HG03469 (cell line): ENCODE results near the gene TAF3.

Experiments
- ATAC-seq: cut with Tn5 transposase; IDR thresholded peaks from one replicate; pipeline ENCODE4 v1.9.1; 2021; ENCODE audit warnings: mild to moderate bottlenecking, moderate library complexity, moderate number of reproducible peaks; ENCODE audit not compliant: unreplicated experiment

Gene TAF3

DNA sequence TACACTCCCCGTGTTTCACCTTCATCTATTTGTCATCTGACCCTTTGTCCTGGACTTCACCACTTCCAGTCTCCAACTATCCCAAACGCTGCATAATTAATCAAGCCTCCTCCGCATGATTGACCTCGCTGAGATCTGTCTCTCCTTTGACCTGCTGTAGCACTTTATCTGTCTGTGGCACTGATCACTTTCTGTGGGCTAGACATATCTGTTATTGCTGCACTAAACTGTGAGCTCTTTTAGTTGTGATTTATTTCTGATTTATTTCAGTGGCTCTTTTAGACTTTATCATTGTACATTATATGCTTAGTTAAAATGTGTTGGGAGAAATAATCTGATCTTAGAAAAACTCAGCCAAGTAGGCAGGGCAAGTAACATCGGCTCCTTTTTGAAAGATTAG is 144.3 kb downstream of the TAF3 start:
- ATAC-seq = no peak

- ATAC-seq = no peak
These were observed 147.2 kb downstream of the TAF3 start for GRCh38 chr10:7965457-7965856.

- no peak for ATAC-seq
These were observed 148.7 kb downstream of the TAF3 start for GRCh38 chr10:7967035-7967434.

DNA sequence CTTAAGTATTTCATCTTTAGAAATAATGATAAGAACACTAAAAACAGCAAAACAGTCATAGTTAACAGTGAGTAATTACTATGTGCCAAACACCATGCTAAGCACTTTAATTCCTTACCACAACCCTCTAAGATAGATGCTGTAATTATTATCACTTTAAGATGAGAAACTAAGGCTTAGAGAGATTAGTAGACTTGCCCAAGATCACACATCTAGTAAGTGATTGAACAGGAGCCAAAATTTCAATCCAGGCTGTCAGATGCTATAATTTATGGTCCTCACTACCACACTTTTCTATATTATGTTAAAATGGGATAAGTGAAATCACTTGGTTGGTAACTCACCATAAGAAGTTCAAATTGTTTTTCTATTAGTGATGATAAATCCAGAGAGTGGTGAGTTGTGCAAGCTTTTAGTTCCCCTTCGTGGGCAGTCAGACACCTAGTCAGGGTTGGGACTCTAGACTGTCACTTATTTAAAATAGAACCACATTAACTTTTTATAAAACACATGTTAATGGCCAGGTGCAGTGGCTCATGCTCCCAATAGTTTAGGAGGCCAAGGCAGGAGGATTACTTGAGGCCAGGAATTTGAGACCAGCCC is 150.3 kb downstream of the TAF3 start:
- no peak for ATAC-seq

- ATAC-seq = no peak
These were observed 151.3 kb downstream of the TAF3 start for GRCh38 chr10:7969623-7970022.

GRCh38 chr10:7971949-7972348 is 153.6 kb downstream of the TAF3 start:
- no peak for ATAC-seq

GRCh38 chr10:7972367-7972766 is 154.1 kb downstream of the TAF3 start:
- ATAC-seq = no peak

DNA sequence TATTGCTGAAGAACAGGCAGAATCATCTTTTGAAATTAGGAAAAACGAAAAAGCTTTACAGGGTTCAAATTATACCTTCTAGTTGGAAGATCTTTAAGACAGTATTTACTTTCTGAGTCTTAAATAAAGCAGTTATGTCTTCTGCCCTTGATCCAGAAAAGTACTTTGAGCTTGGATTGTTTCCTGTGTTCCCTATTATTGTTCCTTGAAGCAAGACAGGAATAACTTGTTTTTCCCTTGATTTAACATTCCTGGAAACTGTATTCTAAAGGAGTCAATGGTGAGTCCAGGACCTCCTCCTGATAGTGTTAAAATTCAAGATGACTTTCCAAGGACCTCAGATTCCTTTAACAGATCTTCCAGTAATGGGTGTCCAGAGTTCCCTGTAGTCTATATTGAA is 161.9 kb downstream of the TAF3 start:
- ATAC-seq = no peak

DNA sequence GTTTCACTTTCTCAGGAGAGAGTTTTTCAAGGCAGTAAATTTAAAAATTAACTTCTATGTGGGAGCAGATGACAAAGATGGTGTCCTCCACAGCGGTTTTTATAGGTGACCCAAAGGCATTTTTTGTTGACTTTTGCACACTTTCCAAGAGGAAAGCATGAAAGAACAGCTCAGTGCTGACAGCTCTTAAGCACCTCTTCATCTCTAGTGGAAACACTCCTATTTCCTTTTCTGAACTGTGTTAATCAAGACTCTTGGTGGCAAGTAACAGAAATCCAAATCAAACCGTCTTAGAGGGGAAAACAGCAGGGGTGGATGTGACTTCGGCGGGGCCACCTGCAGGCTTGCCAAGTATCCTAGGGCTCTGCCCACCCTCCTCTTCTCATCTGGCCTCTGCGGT is 164.4 kb downstream of the TAF3 start:
- ATAC-seq = no peak

DNA sequence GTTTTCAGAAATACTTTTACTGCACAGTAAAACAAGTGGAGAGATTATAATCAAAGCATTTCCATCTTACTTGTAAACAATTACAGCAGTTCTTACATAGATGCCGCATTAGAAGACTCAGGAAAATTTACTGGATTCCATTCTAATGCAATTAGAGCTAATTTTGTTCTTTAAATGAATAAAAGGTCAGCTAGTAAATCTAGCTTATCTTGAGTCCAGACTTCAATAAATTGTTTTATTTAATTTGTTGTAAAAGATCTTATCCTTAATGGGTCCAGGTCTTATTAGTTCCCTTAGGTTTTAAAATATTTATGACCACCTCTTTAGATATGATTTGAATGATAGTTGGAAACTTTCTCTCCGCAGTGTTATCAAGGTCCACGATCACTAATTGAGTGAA is 166.0 kb downstream of the TAF3 start:
- no peak for ATAC-seq

GRCh38 chr10:7984896-7985295 is 166.6 kb downstream of the TAF3 start:
- no peak for ATAC-seq

DNA sequence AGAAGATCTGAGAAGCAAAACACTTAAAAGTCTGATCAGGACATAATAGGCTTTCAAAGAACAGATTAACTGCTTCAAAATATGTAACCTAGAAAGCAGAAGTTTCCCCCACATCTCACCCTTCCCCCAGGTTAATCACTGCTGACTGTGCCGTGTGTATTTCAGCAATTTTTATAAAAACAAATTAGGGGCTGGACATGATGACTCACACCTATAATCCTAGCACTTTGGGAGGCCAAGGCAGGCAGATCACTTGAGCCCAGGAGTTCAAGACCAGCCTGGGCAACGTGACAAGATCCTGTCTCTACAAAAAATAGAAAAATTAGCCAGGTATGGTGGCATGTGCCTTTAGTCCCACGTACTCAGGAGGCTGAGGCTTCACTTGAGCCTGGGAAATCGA is 168.5 kb downstream of the TAF3 start:
- no peak for ATAC-seq

- ATAC-seq = no peak
These were observed 170.7 kb downstream of the TAF3 start for GRCh38 chr10:7988989-7989388.

- ATAC-seq = no peak
These were observed 180.5 kb downstream of the TAF3 start for GRCh38 chr10:7998831-7999230.

GRCh38 chr10:8004469-8005000 is 186.2 kb downstream of the TAF3 start:
- no peak for ATAC-seq

DNA sequence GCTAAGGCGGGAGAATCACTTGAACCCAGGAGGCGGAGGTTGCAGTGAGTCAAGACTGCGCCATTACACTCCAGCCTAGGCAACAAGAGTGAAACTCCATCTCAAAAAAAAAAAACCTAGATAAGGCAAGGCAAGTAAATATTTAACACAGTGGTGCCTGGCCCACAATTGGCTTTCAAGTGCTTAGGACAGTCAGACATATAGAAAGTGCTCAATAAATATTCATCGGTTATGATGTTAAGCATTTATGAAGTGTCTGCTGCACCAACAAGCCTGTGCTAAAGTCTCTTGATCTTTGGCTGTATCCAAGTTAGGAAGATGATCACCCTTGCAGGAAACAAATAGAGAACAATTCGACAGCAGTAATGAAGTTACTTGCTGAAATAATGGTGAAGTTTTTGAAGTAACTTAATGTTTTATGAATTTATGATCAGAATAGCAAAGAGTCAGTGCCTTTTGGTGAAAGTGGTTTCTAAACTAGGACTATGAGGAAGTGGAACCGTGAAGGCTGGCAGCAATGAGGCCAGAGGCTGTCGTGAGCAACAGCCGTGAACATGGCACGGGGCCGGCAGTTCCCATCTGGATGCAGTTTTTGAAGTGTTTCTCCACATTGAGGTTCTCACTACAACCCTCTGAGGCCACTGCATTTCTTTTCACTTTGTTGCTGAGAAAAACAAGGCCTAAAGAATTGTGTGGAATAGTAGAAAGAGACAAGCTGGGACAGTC is 188.1 kb downstream of the TAF3 start:
- no peak for ATAC-seq

DNA sequence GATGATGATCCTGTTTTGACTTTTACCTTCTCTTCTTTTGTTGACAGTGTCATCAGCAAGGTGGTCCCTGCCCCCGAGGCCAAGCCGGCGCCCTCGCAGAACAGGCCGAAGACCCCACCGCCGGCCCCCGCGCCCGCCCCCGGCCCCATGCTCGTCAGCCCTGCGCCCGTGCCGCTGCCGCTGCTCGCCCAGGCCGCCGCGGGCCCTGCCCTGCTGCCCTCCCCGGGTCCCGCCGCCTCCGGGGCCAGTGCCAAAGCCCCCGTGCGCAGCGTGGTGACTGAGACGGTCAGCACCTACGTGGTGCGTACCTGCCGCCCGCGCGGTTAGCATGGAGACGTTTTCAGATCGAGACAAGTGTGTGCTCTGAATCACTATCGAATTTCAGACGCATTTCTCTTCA is 190.7 kb downstream of the TAF3 start:
- ATAC-seq = no peak

GRCh38 chr10:8013006-8013405 is 194.7 kb downstream of the TAF3 start:
- no peak for ATAC-seq

GRCh38 chr10:8013619-8014018 is 195.3 kb downstream of the TAF3 start:
- no peak for ATAC-seq

GRCh38 chr10:8014649-8015048 is 196.3 kb downstream of the TAF3 start:
- ATAC-seq = no peak

DNA sequence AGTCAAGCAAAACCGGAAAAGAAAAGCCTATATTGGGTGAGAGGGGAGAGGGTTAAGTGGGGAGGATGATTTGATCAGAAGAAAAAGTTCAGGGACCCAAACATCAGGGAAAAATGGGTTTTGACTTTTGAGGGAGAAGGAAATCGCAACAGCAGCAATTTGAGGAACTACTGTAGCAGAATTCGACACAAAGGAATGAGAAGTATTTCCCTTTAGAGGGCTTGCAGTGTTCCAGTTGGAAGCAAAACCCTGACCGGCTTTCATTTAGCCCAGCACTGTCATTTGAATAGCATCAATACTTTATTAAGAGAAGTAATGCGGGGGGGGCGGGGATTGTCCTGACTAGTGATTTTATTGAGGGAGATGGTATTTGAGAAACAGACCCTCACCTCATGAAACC is 199.0 kb downstream of the TAF3 start:
- ATAC-seq = no peak

GRCh38 chr10:8023321-8023720 is 205.0 kb downstream of the TAF3 start:
- ATAC-seq = no peak

DNA sequence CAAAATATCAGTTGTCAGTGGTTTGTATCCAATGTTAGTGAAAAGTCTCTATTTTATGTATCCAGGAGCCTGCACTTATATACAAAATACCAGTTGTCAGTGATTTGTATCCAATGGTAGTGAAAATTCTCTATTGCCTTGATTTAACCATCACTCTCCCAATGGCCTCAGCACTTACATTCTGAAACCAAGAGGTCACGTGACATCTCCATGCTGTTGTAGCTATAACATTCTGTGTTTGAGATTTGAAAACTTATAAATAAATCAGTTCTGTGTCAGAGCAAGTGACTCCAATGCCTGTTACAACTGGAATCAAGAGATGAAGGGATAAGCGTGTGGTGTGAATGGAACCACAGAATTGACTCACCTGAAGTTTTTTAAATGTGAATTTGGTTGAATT is 205.5 kb downstream of the TAF3 start:
- ATAC-seq = no peak
